Hypothalamus (tissue), 51 donors: ENCODE results near the gene CALU.

Experiments
- DNase-seq, 51 donors: peaks; one replicate each; lab custom pipeline; 2025; lab: John Stamatoyannopoulos, UW

Gene CALU

DNA sequence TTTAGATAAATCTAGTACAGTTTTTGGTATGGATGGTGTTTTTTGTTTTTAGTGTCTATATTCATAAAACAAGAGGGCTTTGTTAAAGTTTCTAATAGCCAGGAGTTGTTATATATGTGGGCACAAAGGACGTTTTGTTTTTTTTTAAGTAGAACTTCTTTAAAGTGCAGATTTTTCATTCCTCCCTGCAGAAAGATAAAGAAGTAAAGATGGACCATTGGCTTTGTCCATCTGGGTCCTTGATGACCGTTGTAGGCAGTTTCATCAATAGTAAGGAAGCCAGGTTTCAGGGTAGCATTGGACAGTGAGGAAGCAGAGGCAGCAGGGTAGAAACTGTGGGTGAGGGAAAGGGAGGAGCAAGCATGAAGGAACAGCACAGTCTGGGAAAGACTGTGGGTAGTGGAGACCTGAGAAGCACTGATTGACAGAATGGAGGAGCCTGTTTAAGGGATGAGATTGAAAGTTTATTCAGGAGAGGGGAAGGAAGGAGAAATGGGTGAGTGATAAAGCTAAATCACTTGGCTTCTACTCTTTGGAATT is 5.3 kb downstream of the CALU start:
- no peak for DNase-seq

DNA sequence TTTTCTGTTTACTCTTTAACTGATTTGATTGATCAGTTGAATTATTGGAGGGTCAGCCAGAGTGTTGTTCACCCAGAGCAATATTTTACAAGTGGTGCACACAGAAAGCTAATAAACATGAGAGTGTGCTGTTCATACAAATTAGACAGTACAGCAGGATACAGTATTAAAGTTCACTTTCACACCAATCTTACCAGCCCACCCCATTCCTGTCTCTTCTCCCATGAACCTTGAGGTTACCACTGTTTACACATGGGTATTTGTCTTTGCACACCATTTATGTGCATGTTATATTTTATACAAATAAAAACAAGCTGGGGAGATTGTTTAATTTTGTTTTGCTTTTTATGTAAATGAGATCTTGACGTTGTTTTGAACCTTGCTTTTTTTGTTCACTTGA is 6.5 kb downstream of the CALU start:
- DNase-seq: no peak

DNA sequence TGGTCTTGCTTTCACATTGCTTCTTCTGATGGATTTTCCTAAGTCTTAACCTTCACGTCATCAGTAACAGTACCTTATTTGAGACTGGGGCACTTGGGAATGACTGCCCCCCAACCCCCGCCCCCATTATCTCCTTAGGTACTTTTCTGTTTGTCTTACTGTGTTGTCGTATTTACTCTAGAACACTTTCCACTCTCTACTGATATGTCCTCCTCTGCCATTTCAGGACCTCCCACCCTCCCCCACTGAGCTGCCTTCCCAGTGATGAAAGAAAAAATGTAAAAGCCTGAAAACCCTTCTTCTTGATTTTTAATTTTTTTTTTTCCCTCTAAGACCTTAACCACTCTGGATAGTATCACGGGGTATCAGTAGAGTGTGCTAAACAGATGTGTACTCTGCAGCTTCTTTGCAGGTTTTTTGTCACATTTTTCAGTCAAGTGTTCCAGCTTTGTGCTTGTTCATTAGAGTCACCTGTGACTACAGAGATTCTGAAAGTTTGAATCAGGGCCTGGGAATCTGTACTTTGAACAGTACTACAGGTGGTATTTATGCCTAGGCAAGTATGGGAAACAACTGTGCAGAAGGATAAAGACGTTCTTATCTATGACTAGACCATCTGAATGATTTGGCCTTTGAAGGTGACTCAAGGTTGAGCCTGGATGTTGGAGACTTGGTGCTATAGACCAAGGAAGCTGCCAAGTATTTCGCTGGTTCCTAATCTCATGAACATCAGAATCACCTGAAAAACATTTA is 8.3 kb downstream of the CALU start:
- no peak for DNase-seq

GRCh38 chr7:128752251-128752650 is 13.1 kb downstream of the CALU start:
- no peak for DNase-seq

DNA sequence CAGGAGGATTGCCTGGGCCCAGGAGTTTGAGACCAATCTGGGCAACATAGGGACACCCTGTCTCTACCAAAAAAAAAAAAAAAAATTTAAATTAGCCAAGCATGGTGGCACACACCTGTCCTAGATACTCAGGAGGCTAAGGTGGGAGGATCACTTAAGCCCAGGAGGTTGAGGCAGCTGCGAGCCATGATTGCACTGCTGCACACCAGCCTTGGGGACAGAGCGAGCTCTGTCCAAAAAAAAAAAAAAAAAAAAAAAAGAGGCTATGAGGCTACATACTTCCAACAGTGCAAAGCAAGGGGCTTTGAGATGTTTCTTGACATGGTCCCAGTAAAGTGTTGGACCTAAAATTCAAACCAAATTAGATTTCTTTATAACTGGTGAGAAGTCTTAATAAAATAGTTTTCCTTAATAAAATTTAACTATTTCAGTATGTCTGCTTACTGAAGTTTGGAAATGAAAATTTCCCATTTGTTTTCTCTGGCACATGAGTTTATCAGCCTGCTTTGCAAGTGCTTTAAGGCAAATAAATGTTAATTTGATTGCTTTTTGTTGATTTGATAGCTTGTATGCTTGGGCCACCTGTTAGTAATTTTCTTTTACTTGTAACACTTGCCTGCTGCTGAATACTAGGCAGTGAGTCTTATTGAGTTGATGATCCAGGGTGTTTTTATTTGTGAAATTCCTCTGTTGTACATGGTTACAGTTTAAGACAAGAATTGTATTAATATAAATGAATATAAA is 16.1 kb downstream of the CALU start:
- no peak for DNase-seq

- DNase-seq: peak in 2 of 51 donors; percentile 2 to 24
These were observed 16.8 kb downstream of the CALU start for GRCh38 chr7:128755819-128756476.

DNA sequence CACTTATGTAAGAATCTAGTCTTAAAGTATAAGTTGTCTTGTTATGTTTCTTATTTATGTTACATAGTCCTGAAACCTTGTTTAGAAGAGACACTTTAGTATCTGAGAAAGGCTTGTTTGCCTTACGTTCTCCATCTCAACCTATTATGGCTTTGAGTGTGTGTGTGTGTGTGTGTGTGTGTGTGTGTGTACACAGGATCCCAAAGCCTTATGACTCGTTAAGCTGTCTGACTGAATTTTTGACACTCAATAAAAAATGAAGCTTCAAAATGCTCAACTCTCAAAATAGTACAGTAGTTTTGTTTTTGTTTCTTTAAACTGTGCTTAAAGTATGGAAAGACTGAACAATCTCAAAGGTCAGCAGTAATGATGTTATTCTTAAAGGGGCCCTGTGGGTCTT is 18.0 kb downstream of the CALU start:
- no peak for DNase-seq

GRCh38 chr7:128758553-128758952 is 19.4 kb downstream of the CALU start:
- DNase-seq: no peak

DNA sequence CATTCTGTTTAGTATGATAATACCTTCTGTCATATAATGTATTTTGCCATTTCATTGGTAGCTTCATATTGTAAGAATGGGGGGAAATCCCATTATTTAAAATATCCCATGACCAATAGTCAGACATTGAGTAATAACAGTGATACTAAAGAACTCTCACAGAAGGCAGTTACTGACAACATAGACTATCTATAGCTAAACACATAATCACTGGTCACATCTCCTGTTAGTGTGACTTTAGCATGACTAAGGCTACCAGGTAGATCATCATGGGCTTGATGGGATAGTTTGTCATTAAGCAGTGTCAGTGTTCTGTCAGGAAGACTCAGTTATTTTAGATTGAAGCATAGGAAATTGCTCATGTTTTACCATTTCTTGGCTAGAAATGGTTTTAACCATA is 20.1 kb downstream of the CALU start:
- DNase-seq: no peak

DNA sequence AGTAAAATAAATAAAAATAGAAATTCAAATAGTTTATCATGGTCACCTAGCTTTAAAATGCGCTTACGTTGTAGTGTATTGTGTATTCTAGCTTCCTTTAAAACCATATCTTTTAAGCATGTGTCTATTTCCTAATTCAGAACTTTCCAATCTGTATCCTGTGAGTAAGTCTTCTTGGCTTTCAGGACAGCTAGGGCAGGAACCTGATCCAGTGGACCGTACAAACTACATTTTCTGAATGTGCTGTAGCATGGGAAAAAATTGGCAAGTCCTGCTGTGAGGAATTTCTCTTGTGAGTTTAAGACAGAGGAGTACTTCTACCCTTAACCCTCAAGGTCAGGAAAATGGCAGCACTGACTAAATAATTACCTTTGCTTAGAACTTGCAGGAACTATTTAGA is 24.4 kb downstream of the CALU start:
- no peak for DNase-seq

- no peak for DNase-seq
These were observed 28.4 kb downstream of the CALU start for GRCh38 chr7:128767475-128768110.

DNA sequence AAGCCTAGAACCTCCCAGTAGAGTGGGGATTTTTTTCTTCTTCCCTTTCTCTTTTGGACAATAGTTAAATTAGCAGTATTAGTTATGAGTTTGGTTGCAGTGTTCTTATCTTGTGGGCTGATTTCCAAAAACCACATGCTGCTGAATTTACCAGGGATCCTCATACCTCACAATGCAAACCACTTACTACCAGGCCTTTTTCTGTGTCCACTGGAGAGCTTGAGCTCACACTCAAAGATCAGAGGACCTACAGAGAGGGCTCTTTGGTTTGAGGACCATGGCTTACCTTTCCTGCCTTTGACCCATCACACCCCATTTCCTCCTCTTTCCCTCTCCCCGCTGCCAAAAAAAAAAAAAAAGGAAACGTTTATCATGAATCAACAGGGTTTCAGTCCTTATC is 31.1 kb downstream of the CALU start:
- DNase-seq: no peak

GRCh38 chr7:128773604-128774003 is 34.4 kb downstream of the CALU start:
- no peak for DNase-seq

- no peak for DNase-seq
These were observed 35.0 kb downstream of the CALU start for GRCh38 chr7:128774029-128774689.

GRCh38 chr7:128774921-128775320 is 35.8 kb downstream of the CALU start:
- no peak for DNase-seq

- DNase-seq: no peak
These were observed 36.8 kb downstream of the CALU start, which contains the start of gene OPN1SW for GRCh38 chr7:128775744-128776474. Gene OPN1SW, minus strand, starts transcription at chr7:128775794. Its CDS starts 13 bp downstream, at chr7:128775781.

DNA sequence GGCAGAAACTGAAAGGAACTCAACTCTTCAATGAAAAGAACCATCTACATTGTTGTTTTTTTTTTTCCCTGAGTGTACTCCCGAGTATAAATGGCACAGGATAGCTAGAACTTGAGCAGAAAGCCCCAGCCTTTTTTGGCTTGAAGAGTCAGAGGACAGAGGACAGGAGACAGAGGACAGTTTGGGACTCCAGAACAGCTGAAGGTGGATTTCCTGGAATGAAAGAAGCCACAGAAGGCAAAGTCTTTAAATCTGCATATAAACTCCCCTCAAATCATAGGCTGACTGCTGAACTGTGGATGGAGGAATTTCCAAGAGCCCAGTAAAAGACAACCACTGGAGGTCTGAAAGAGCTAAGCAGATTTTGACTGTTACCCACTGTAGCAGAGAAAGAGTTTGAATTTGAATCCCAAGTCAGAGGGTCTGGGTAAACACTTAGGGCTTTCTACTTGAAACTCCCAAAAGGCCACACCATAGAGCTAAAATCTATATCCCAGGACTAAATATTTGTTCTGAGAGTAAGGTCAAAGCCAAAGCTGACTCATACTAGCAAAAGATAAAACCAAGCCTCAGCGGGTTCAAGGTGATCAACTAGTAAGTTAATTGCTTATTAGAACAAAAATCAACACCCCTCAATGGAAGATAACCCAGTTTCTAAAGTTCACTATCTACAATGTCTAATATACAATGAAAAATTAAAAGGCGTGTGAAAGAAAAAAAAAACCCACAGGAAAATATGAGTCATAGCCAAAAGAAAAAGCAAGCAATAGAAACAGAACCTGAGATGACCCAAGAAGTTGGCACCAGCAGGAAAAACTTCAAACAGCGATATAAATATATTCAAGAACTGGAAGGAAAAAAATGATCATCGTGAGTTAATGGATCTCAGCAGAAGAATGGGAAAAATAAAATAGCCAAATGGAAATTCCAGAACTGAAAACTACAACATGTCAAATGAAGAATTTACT is 38.3 kb downstream of the CALU start:
- no peak for DNase-seq

DNA sequence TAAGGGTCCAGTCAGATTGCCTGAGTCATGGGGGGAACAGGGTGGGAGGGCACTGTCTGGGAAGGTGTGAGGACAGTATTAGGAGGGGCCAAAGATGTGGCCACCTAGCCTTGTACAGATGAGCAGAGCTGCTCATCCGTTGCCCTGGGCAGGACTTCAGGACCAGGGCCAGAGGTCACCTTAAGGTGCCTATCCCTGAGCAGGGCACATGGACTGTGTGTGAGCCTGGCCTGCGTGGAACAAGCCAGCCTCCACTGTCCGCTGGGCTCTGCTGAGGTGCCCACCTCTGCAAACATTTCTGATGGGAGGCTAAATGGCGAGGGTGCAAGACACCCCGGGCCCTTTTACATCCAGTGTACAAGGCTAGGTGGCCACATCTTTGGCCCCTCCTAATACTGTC is 39.8 kb downstream of the CALU start:
- DNase-seq: no peak
